ENCODE results near the gene WDR1.
A peak's percentile ranks its signal among the peaks of the same experiment; 100 is the strongest.

The WDR1 gene

GRCh38 chr4:10097906-10098779, 18.5 kb downstream of the WDR1 start:
- no peak for DNase-seq

GRCh38 chr4:10096978-10097335, 19.6 kb downstream of the WDR1 start:
- no peak for DNase-seq

GRCh38 chr4:10096201-10096977, 20.2 kb downstream of the WDR1 start:
- DNase-seq, result peak; percentile 90

- no peak for DNase-seq
Observed at GRCh38 chr4:10095296-10095991, 21.2 kb downstream of the WDR1 start.

- peak; percentile 67 for DNase-seq
Observed at GRCh38 chr4:10094841-10095240, 21.8 kb downstream of the WDR1 start.

- DNase-seq, result peak; percentile 70
Observed at GRCh38 chr4:10093801-10094552, 22.6 kb downstream of the WDR1 start.

GRCh38 chr4:10093271-10093621, 23.4 kb downstream of the WDR1 start:
- DNase-seq, result no peak

GRCh38 chr4:10092481-10093270, 23.9 kb downstream of the WDR1 start:
- DNase-seq, result no peak

- DNase-seq, result no peak
Observed at GRCh38 chr4:10091531-10092181, 24.9 kb downstream of the WDR1 start.

GRCh38 chr4:10090467-10091250, 25.9 kb downstream of the WDR1 start:
- no peak for DNase-seq

GRCh38 chr4:10089346-10089745, 27.3 kb downstream of the WDR1 start:
- no peak for DNase-seq

GRCh38 chr4:10088135-10089010, 28.2 kb downstream of the WDR1 start:
- DNase-seq, result no peak

- DNase-seq, result no peak
Observed at GRCh38 chr4:10087152-10087791, 29.3 kb downstream of the WDR1 start.

GRCh38 chr4:10086506-10087120, 30.0 kb downstream of the WDR1 start:
- DNase-seq, result no peak

GRCh38 chr4:10085828-10086505, 30.6 kb downstream of the WDR1 start:
- DNase-seq, result no peak

- no peak for DNase-seq
Observed at GRCh38 chr4:10085386-10085785, 31.2 kb downstream of the WDR1 start.

GRCh38 chr4:10084651-10085358, 31.8 kb downstream of the WDR1 start:
- DNase-seq, result no peak

All from activated CD8-positive, alpha-beta memory T cell treated with anti-CD3 and anti-CD28 coated beads for 24 hours (primary cell).